IMR-90 (cell line): ENCODE measurements around the gene CSTF2T. TPM values are rescaled to one million over a fixed set of nuclear protein-coding genes. Genes with fewer than 3 reads are reported as not detected.
"Not testable (repeated sequence)": the region's sequence is repeated elsewhere in the genome, so short reads cannot be mapped to it uniquely, and the experiment has no call there.

Source experiments
- ATAC-seq: fragments of 200-7000 bp; cut with Tn5 transposase; 2 replicates; pipeline ENCODE4 v1.9.1; 2020; ENCODE audit warnings: low read depth, mild to moderate bottlenecking, moderate library complexity
- BruUV-seq: library from RNA; stranded (reverse); fragments of 400-500 nt; replicated peaks from 2 replicates; lab custom pipeline; 2021; lab: Mats Ljungman, UMichigan
- CTCF ChIA-PET: fragments of 300-600 bp; formaldehyde crosslinking; extraction: SDS; loops from one replicate; lab custom pipeline; 2021; ENCODE audit warnings: antibody characterized with exemption; lab: Yijun Ruan, JAX
- POLR2A ChIA-PET: fragments of 300-600 bp; sonication (Branson Sonifier 250); formaldehyde crosslinking; loops from one replicate; lab custom pipeline; 2022; ENCODE audit warnings: antibody characterized with exemption; ENCODE audit not compliant: unreplicated experiment; lab: Charles Lee
- DNase-seq: peaks from one replicate; pipeline ENCODE4 v3.0.0; 2013
- H2AFZ ChIP-seq: replicated peaks from 2 replicates; pipeline ENCODE3; 2013; ENCODE audit warnings: low read length, mild to moderate bottlenecking; ENCODE audit not compliant: poor library complexity
- H2AK5ac ChIP-seq: 2 replicates; pipeline ENCODE4 v1.6.1; 2013; ENCODE audit warnings: low read depth, low read length, inconsistent platforms
- H2AK9ac ChIP-seq: replicated peaks from 2 replicates; pipeline ENCODE3; 2013; ENCODE audit warnings: mild to moderate bottlenecking, low read depth, low read length, moderate library complexity; ENCODE audit not compliant: poor library complexity
- H2BK120ac ChIP-seq: 2 replicates; pipeline ENCODE4 v1.6.1; 2013; ENCODE audit warnings: low read depth, low read length, inconsistent platforms
- H2BK15ac ChIP-seq: 3 replicates; pipeline ENCODE4 v1.6.1; 2013; ENCODE audit warnings: low read depth, low read length, inconsistent platforms
- H2BK20ac ChIP-seq: 2 replicates; pipeline ENCODE4 v1.6.1; 2013; ENCODE audit warnings: low read depth, mild to moderate bottlenecking, inconsistent platforms, low read length, moderate library complexity
- H2BK5ac ChIP-seq: 2 replicates; pipeline ENCODE4 v1.6.1; 2013; ENCODE audit warnings: mild to moderate bottlenecking, low read depth, low read length, inconsistent platforms; ENCODE audit not compliant: poor library complexity, severe bottlenecking
- H3K14ac ChIP-seq: replicated peaks from 2 replicates; pipeline ENCODE4 v1.6.1; 2013; ENCODE audit warnings: low read depth, low read length, inconsistent platforms
- H3K18ac ChIP-seq: 2 replicates; pipeline ENCODE4 v1.6.1; 2013; ENCODE audit warnings: low read depth, low read length, control low read depth
- H3K23ac ChIP-seq: 2 replicates; pipeline ENCODE4 v1.6.1; 2013; ENCODE audit warnings: low read depth, low read length, inconsistent platforms
- H3K27ac ChIP-seq: 2 replicates; pipeline ENCODE4 v1.5.1; 2013; ENCODE audit warnings: mild to moderate bottlenecking, control low read depth, low read length; ENCODE audit not compliant: insufficient read depth
- H3K27me3 ChIP-seq: 2 replicates; pipeline ENCODE4 v1.6.1; 2013; ENCODE audit warnings: low read length; ENCODE audit not compliant: control insufficient read depth, insufficient read depth
- H3K36me3 ChIP-seq: 2 replicates; pipeline ENCODE4 v1.6.1; 2013; ENCODE audit warnings: low read length, mixed read lengths; ENCODE audit not compliant: control insufficient read depth, insufficient read depth
- H3K4ac ChIP-seq: 2 replicates; pipeline ENCODE4 v1.6.1; 2013; ENCODE audit warnings: low read depth, low read length, inconsistent platforms
- H3K4me1 ChIP-seq: 2 replicates; pipeline ENCODE4 v1.6.1; 2013; ENCODE audit warnings: low read length, mixed read lengths; ENCODE audit not compliant: control insufficient read depth, insufficient read depth
- H3K4me2 ChIP-seq: 2 replicates; pipeline ENCODE4 v1.6.1; 2013; ENCODE audit warnings: low read depth, mild to moderate bottlenecking, control low read depth, low read length, moderate library complexity
- H3K4me3 ChIP-seq: 2 replicates; pipeline ENCODE4 v1.5.1; 2013; ENCODE audit warnings: low read depth, mild to moderate bottlenecking, control low read depth, low read length, moderate library complexity; ENCODE audit not compliant: insufficient read depth
- H3K56ac ChIP-seq: 2 replicates; pipeline ENCODE4 v1.6.1; 2013; ENCODE audit warnings: low read length, inconsistent platforms; ENCODE audit not compliant: insufficient read depth; ENCODE audit errors: extremely low read depth
- H3K79me1 ChIP-seq, 2 experiments: 2 replicates each; pipeline ENCODE4 v1.6.1; 2013; ENCODE audit warnings: low read length in 2 of 2, inconsistent platforms in 1 of 2, low read depth in 1 of 2
- H3K9ac ChIP-seq: 2 replicates; pipeline ENCODE4 v1.6.1; 2013; ENCODE audit warnings: low read depth, low read length, control low read depth
- H3K9me1 ChIP-seq: 2 replicates; pipeline ENCODE4 v1.6.1; 2013; ENCODE audit warnings: low read length, inconsistent platforms; ENCODE audit not compliant: insufficient read depth
- H3K9me3 ChIP-seq: 2 replicates; pipeline ENCODE4 v1.6.1; 2013; ENCODE audit warnings: low read length; ENCODE audit not compliant: control insufficient read depth, insufficient read depth
- H4K20me1 ChIP-seq: 2 replicates; pipeline ENCODE4 v1.6.1; 2013; ENCODE audit warnings: low read length, inconsistent platforms; ENCODE audit not compliant: insufficient read depth
- H4K5ac ChIP-seq: 2 replicates; pipeline ENCODE4 v1.6.1; 2013; ENCODE audit warnings: mild to moderate bottlenecking, low read depth, low read length, control low read depth
- H4K8ac ChIP-seq, 2 experiments: 2 replicates each; pipeline ENCODE4 v1.6.1; 2013; ENCODE audit warnings: low read depth in 2 of 2, low read length in 2 of 2, control low read depth in 1 of 2, inconsistent platforms in 1 of 2
- H4K91ac ChIP-seq: 2 replicates; pipeline ENCODE4 v1.6.1; 2013; ENCODE audit warnings: low read depth, low read length, inconsistent platforms; ENCODE audit not compliant: insufficient read depth
- WGBS, 2 experiments: methylation state at CpG; one replicate each; pipeline versions ENCODE4 v1.1.5 to v1.1.7; 2013; ENCODE audit warnings: missing lambda C conversion rate in 2 of 2; ENCODE audit not compliant: insufficient read length in 1 of 2; ENCODE audit errors: extremely low coverage in 2 of 2; 5-methylcytosine and 5-hydroxymethylcytosine counted together
- dilution Hi-C: fragments of 300-500 bp; cut with HindIII; formaldehyde crosslinking; loops from one replicate; pipeline ENCODE4 v1.14.3; 2018; ENCODE audit warnings: low sequenced_read_pairs; ENCODE audit not compliant: unreplicated experiment
- in situ Hi-C: fragments of 300-500 bp; cut with MboI; formaldehyde crosslinking; loops from 3 replicates; pipeline ENCODE4 v1.14.3; 2019; ENCODE audit warnings: low sequenced_read_pairs, inconsistent platforms, mixed read lengths
- intact Hi-C: fragments of 100-400 bp; cut with micrococcal nuclease; formaldehyde crosslinking; loops from 2 replicates; pipeline ENCODE4 v1.10.0; 2022
- polyA plus RNA-seq, 3 experiments: library from polyadenylated mRNA; depleted of rRNA; stranded (reverse); fragments of >200 nt; gene quantifications; 2 replicates each; pipeline ENCODE4 v1.2.3, GENCODE V29; 2012; ENCODE audit warnings: low replicate concordance in 1 of 3
- total RNA-seq: library from RNA; depleted of rRNA; stranded (reverse); fragments of >200 nt; gene quantifications from 2 replicates; pipeline ENCODE4 v1.2.3, GENCODE V29; 2012

CSTF2T gene
- total and polyA plus RNA-seq, 2 of the 4 experiments (the other 2 are of a cell fraction): 7.2 to 18.6 TPM

DNA sequence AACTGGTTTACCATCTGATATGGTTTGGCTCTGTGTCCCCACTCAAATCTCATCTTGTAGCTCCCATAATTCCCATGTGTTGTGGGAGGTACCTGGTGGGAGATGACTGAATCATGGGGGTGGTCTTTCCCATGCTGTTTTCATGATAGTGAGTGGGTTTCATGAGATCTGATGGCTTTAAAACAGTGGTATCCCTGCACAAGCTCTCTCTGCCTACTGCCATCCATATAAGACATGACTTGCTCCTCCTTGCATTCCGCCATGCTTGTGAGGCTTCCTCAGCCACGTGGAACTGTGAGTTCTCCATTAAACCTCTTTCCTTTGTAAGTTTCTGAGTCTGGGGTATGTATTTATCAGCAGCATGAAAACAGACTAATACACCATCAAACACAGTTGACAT lies 10.6 kb downstream of the CSTF2T start:
- H2BK15ac ChIP-seq, ATAC-seq, H3K27me3 ChIP-seq, H3K18ac ChIP-seq, H4K8ac ChIP-seq, dilution Hi-C loops, H3K56ac ChIP-seq, in situ Hi-C loops, H4K91ac ChIP-seq, H4K5ac ChIP-seq, BruUV-seq, H4K20me1 ChIP-seq, H3K36me3 ChIP-seq, H3K9me1 ChIP-seq, H2BK120ac ChIP-seq, H3K4me1 ChIP-seq, H3K14ac ChIP-seq, intact Hi-C loops, POLR2A ChIA-PET, H2AK9ac ChIP-seq, H2AFZ ChIP-seq, H3K4me2 ChIP-seq, H2BK20ac ChIP-seq, H3K9ac ChIP-seq, H3K4me3 ChIP-seq, DNase-seq, H3K79me1 ChIP-seq, H3K23ac ChIP-seq, H2BK5ac ChIP-seq, H2AK5ac ChIP-seq, H3K9me3 ChIP-seq, H3K27ac ChIP-seq, H3K4ac ChIP-seq: not testable (repeated sequence)
- CTCF ChIA-PET: interaction anchor here (0.7 kb wide), 1 partner anchor 44 kb away, joined by 3 read pairs; no protein-coding TSS in a partner anchor
- WGBS, 2 experiments: no CpG with 5 or more reads among the region's 2 CpGs
